DMS53 treated with DMSO at 0.1 percent for 48 hours (cell line): ENCODE results near the gene RPS26.
"Not testable (repeated sequence)": the region's sequence is repeated elsewhere in the genome, so short reads cannot be mapped to it uniquely, and the experiment has no call there.

Experiments
- DNase-seq: peaks from one replicate; lab custom pipeline; 2025; ENCODE audit not compliant: unreplicated experiment; lab: John Stamatoyannopoulos, UW

Gene RPS26

GRCh38 chr12:56074396-56074795, 32.7 kb downstream of the RPS26 start:
- no peak for DNase-seq

DNA sequence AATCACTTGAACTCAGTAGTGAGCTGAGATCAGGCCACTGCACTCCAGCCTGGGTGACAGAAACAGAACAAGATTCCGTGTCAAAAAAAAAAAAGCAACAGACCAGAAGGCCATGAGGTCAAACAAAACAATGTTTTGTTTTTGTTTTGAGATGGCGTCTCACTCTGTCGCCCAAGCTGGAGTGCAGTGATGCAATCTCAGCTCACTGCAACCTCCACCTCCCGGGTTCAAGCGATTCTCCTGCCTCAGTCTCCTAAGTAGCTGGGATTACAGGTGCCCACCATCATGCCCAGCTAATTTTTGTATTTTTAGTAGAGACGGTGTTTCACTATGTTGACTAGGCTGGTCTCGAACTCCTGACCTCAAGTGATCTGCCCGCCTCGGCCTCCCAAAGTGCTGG, 36.2 kb downstream of the RPS26 start:
- DNase-seq, result not testable (repeated sequence)

- DNase-seq, result no peak
Observed at GRCh38 chr12:56078427-56078826, 36.7 kb downstream of the RPS26 start.

GRCh38 chr12:56078931-56079722, 37.4 kb downstream of the RPS26 start:
- DNase-seq, result peak; percentile 80

DNA sequence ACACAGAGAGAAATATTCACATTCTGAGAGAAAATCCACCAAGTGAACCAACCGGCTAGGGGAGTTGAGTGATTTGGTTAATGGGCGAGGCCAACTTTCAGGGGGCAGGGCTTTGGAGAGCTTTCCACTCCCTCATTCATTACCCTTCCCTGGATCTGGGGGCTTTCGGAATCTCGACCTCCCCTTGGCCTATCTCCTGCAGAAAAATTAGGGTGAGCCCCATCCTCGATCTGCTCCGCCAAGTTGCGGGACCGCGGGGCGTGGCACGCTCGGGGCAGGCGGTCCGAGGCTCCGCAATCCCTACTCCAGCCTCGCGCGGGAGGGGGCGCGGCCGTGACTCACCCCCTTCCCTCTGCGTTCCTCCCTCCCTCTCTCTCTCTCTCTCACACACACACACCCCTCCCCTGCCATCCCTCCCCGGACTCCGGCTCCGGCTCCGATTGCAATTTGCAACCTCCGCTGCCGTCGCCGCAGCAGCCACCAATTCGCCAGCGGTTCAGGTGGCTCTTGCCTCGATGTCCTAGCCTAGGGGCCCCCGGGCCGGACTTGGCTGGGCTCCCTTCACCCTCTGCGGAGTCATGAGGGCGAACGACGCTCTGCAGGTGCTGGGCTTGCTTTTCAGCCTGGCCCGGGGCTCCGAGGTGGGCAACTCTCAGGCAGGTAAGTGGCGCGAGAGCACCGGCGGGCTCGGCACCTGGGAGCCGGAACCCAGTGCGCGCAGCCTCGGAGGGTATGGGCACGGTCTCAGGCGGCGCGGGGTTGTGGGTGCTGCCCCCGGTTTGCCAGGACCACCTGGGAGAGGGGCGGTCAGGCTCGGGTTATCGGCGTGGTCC, 38.2 kb downstream of the RPS26 start, which contains the start of gene ERBB3:
Gene ERBB3, plus strand, starts transcription at position 443 of the 833 bp plus-strand sequence. Its CDS starts 136 bp downstream, at position 579.
- peak; percentile 88 for DNase-seq

DNA sequence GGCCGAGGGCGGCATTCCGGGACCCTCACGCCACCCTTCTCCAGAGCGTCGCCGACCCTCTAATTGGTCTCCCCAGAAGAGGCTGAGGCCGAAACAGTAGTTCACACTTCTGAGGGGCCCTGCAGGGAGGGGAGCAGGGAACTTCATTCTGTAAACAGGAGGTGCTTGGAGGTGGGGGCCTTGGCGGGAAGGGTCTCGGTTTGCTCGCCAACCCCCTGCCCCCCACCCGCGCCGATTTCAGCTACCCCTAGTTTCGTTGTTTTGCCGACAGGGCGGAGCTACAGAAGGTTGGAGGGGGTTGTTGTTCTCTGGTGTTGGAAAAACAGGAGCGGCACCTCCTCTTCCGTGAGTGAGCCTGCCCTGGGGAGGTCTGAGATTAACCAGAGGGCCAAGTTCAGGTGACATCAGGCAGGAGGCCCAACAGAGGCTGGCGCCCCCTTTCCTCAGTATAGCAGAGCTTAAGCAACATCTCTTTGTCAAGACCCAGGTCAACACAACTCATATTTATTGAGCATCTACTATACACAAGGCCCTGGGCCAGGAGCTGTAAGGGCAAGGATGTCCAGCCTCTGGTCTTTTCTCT, 38.9 kb downstream of the RPS26 start:
- no peak for DNase-seq

DNA sequence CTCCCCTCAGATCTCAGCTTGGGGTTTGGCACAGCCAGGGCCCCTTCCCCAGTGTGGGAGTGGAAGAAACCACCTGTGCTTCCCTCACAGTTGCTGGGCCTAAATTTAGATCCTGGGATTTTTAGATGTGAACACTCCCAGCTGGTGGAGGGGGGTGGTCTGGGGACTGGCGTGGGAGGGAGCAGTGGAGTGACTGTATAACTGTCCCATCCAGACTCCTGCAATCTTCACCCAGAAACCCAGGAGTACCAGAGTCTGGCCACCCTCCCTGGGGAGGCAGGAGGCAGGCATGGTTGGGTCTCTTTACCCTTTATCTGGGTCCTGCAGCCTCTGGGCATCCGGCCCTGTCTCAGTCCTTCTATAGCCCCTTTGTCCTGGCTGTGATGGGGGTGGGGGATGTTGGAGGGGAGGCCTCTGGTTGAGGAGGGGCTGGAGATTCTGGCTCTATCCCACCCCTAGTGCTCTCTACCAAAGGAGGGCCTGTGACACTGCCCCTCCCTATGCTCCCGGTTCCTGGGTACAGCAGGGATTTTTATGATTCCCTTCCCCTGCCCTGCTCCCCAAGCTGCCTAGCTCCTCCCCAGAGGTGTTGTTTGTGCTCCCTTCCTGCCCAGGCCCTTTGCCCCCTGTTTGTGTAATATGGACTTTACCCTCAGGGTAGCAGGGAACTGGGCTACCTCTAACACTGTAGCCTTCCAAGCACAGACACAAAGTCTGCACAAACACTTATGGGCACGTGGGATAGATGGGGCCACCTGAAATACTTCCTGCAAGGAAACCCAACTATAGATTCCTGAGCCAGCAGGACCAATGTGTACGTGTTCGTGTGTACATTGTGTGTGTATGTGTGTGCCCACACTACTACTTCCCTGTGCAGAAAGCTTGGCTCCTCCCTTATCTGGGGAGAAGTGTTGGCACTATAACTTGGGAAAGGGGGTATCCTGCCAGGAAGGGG, 40.0 kb downstream of the RPS26 start:
- DNase-seq, result peak; percentile 63

- no peak for DNase-seq
Observed at GRCh38 chr12:56082382-56082781, 40.7 kb downstream of the RPS26 start.

GRCh38 chr12:56082967-56083366, 41.2 kb downstream of the RPS26 start:
- DNase-seq, result no peak

- no peak for DNase-seq
Observed at GRCh38 chr12:56084958-56085543, 43.3 kb downstream of the RPS26 start.

DNA sequence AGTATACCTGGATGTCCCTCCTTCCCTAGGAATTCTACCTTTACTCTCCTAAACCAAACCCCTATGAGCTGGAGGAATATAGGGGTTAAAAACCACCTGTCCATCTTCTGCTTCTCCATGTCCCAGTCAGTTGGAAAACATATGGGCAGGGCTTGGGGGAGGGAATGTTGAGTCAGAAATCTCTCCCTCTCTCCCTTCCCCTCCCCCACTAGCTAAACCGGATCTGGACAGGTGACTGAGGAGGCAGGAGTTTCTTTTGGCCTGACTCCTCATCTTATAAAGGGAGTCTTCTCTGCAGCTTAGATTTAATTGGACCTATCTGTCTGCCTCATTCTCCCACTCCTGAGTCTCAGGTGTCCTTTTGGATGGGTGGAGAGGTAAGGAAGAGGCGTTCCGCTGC, 44.4 kb downstream of the RPS26 start:
- peak; percentile 65 for DNase-seq

DNA sequence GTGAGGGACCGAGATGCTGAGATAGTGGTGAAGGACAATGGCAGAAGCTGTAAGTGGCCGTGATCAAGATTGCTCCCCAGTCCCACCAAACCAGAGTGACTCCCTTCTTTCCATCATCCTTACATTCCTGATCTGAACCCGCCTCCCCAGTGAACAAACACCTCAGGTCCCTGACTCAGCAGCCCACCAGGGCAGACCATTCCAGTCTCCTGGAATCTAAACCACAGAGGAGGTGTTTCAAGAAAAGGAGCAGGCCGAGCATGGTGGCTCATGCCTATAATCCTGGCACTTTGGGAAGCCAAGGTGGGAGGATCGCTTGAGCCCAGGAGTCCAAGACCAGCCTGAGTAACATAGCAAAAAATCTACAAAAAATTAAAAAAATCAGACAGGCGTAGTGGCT, 44.9 kb downstream of the RPS26 start:
- no peak for DNase-seq

DNA sequence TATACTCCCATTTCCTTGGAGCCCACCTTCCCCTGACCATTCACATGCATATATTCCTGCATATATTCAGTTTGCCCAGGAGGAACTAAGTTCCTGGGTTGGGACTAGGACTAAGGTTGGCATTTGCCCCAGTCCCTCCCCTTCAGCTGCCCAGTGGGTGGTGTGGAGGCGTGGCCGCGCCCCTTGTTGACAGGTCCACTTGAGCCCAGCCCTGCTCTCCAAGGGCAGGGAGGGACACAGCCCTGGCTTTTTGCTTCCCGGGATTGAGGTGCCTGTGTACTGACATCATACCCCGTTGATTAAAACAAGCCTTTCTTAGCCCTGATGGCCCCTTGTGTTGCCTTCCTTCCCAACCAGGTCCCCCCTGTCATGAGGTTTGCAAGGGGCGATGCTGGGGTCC, 45.5 kb downstream of the RPS26 start:
- DNase-seq, result no peak
